Glutamatergic neuron (in vitro differentiated cells): ENCODE results near the gene CFAP57. TPM values are rescaled to one million over a fixed set of nuclear protein-coding genes. Genes with fewer than 3 reads are reported as not detected.

ENCODE experiments used
- DNase-seq: peaks from one replicate; pipeline ENCODE4 v3.0.0; 2022
- H3K27ac Mint-ChIP-seq: one replicate; pipeline ENCODE4 v1.8.0; 2020; ENCODE audit warnings: mild to moderate bottlenecking, mixed read lengths, inconsistent platforms; ENCODE audit not compliant: unreplicated experiment
- H3K27me3 Mint-ChIP-seq: one replicate; pipeline ENCODE4 v1.8.0; 2020; ENCODE audit warnings: mild to moderate bottlenecking, moderate library complexity, mixed read lengths, inconsistent platforms; ENCODE audit not compliant: unreplicated experiment
- H3K36me3 Mint-ChIP-seq: one replicate; pipeline ENCODE4 v1.8.0; 2020; ENCODE audit warnings: mild to moderate bottlenecking, mixed read lengths, inconsistent platforms; ENCODE audit not compliant: unreplicated experiment
- H3K4me1 Mint-ChIP-seq: one replicate; pipeline ENCODE4 v1.8.0; 2020; ENCODE audit warnings: mild to moderate bottlenecking, low read depth, mixed read lengths, inconsistent platforms; ENCODE audit not compliant: unreplicated experiment
- H3K4me3 Mint-ChIP-seq: one replicate; pipeline ENCODE4 v1.8.0; 2020; ENCODE audit warnings: mild to moderate bottlenecking, mixed read lengths, inconsistent platforms; ENCODE audit not compliant: unreplicated experiment
- H3K9me3 Mint-ChIP-seq: one replicate; pipeline ENCODE4 v1.8.0; 2020; ENCODE audit warnings: mild to moderate bottlenecking, moderate library complexity, mixed read lengths, inconsistent platforms; ENCODE audit not compliant: unreplicated experiment
- CTCF ChIP-seq: fragments of 200-600 bp; sonication (generic); IDR thresholded peaks from one replicate; pipeline ENCODE4 v1.5.0; 2021; ENCODE audit not compliant: partially characterized antibody, unreplicated experiment
- microRNA-seq: library from miRNA; unstranded; fragments of <30 nt; microRNA quantifications from one replicate; pipeline ENCODE4, GENCODE V29; 2020; ENCODE audit not compliant: unreplicated experiment
- total RNA-seq: library from RNA; stranded (reverse); fragmentation: NEBNext Ultra II Directional; extraction: Animal tissue kit (Norgen Biotek cat#: 25700); gene quantifications from one replicate; pipeline ENCODE4 v1.2.1, GENCODE V29; 2021; ENCODE audit not compliant: unreplicated experiment

CFAP57 gene
- total RNA-seq, 1 donor from 2014 or later = 5.0 TPM

- H3K27ac Mint-ChIP-seq = peak overlapping the region; percentile 45
- H3K36me3 Mint-ChIP-seq = peaks cover 10% of the 10 kb centered on the region
- H3K27me3 Mint-ChIP-seq = peaks cover 9% of the 10 kb centered on the region
- H3K4me1 Mint-ChIP-seq = peaks cover 11% of the 10 kb centered on the region
- H3K9me3 Mint-ChIP-seq = peaks cover 9% of the 10 kb centered on the region
- TF ChIP-seq CTCF = no peak
- peak overlapping the region; percentile 44 for H3K4me3 Mint-ChIP-seq
- no peak for DNase-seq
Measured at GRCh38 chr1:43303471-43304313, 131.6 kb downstream of the CFAP57 start.

Small RNAs within 50 kb of the gene (microRNA-seq; reads per million reads assigned to microRNA genes)
- 0.83 reads per million for gene MIR6733

Other genes with a start within 250 kb of the CFAP57 start
- 25.0 TPM for gene SLC2A1, start 213.5 kb upstream of the CFAP57 start, total RNA-seq
- 31.3 TPM for gene EBNA1BP2, start within 50 bp of the CFAP57 start, total RNA-seq
- not detected for gene TMEM125, start 97.7 kb downstream of the CFAP57 start, total RNA-seq
- gene C1orf210, start 113.3 kb downstream of the CFAP57 start, total RNA-seq = not detected
- gene TIE1, start 128.7 kb downstream of the CFAP57 start, total RNA-seq = 11.3 TPM
- not detected for gene MPL, start 165.5 kb downstream of the CFAP57 start, total RNA-seq
- 22.5 TPM for gene CDC20, start 186.7 kb downstream of the CFAP57 start, total RNA-seq
- gene ELOVL1, start 195.7 kb downstream of the CFAP57 start, total RNA-seq = 18.7 TPM
- gene MED8, start 217.5 kb downstream of the CFAP57 start, total RNA-seq = 39.1 TPM
- 85.3 TPM for gene SZT2, start 217.6 kb downstream of the CFAP57 start, total RNA-seq